Astrocyte of the cerebellum (primary cell): ENCODE data around the gene GJD4.

Source experiments
- DNase-seq: peaks from one replicate; pipeline ENCODE4 v3.0.0-alpha.2; 2011; ENCODE audit warnings: low read depth
- H3K4me3 ChIP-seq: 2 replicates; pipeline ENCODE4 v1.5.1; 2011; ENCODE audit warnings: mild to moderate bottlenecking, low read depth, low read length, moderate library complexity
- CTCF ChIP-seq: IDR thresholded peaks from 2 replicates; pipeline ENCODE4 v1.5.1; 2012; ENCODE audit warnings: low read length, low read depth, moderate library complexity, mild to moderate bottlenecking; ENCODE audit errors: missing control alignments
- in situ Hi-C: cut with HindIII; loops from 2 replicates; pipeline ENCODE4 v1.10.0; 2017; ENCODE audit warnings: low sequenced_read_pairs

Gene GJD4

DNA sequence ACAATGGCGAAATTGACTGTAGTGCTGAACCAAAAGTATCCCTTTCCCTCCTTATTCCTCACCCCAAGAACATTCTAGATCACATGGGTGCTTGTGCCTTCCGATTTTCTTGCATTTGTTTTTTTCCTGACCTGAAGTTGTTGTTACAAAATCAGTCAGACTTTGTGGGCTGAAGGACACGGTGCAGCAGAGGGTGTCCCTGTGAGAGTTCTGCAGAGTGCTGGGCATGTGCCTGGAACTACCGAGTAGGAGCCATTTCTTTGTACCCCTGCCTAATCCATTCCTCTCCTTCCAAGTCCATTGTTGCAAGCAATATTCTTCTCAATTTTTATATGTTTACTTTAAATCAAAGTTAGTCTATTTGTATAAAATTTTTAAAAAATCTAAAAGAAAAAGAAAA lies 35.3 kb upstream of the GJD4 start:
- in situ Hi-C loops, result no loop called here
- no peak for TF ChIP-seq CTCF
- DNase-seq, result no peak

GRCh38 chr10:35570397-35570796 lies 34.7 kb upstream of the GJD4 start:
- TF ChIP-seq CTCF, result no peak
- in situ Hi-C loops, result no loop called here
- no peak for DNase-seq
- no peak overlapping the region for H3K4me3 ChIP-seq

More for the DNA sequence above, 35.3 kb upstream of the GJD4 start:
- H3K4me3 ChIP-seq, result no peak overlapping the region

GRCh38 chr10:35572583-35572982 lies 32.6 kb upstream of the GJD4 start:
- DNase-seq, result no peak
- no peak overlapping the region for H3K4me3 ChIP-seq
- TF ChIP-seq CTCF, result no peak
- in situ Hi-C loops, result no loop called here

- in situ Hi-C loops, result no loop called here
- no peak for DNase-seq
- no peak overlapping the region for H3K4me3 ChIP-seq
- no peak for TF ChIP-seq CTCF
Measured at GRCh38 chr10:35573796-35574195, 31.3 kb upstream of the GJD4 start.

- peak; percentile 57 for DNase-seq
- peak; percentile 43 for TF ChIP-seq CTCF
- in situ Hi-C loops, result no loop called here
- no peak overlapping the region for H3K4me3 ChIP-seq
Measured at GRCh38 chr10:35574924-35575352, 30.2 kb upstream of the GJD4 start.

- H3K4me3 ChIP-seq, result no peak overlapping the region
- TF ChIP-seq CTCF, result no peak
- in situ Hi-C loops, result no loop called here
- no peak for DNase-seq
Measured at GRCh38 chr10:35575640-35576039, 29.5 kb upstream of the GJD4 start.

DNA sequence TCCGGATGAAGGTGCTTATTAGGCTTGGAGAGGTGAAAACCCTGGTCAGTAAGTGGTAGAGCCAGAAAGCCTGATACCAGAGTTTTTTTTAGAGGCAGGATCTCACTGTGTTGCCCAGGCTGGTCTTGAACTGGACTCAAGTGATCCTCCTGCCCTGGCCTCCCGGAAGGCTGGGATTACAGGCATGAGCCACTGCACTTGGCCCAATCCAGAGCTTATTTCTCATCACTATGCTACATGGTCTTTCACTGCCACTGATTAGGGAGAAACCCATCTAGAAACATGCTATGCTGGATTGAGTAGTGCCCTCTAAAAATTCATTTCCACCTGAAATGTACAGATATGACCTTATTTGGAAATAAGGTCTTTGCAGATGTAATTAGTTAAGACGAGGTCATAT lies 28.4 kb upstream of the GJD4 start:
- in situ Hi-C loops, result no loop called here
- H3K4me3 ChIP-seq, result no peak overlapping the region
- no peak for TF ChIP-seq CTCF
- no peak for DNase-seq
